ENCODE data around the gene SPATA21.

- TF ChIP-seq CTCF (IDR thresholded peaks at IDR 0.05) (no peak), ZFX (IDR thresholded peaks at IDR 0.05; ENCODE audit: borderline replicate concordance) (no peak)
Measured at GRCh38 chr1:16461681-16462080, 24.5 kb upstream of the SPATA21 start.

Data from 22Rv1 (cell line).